OCI-LY7 (cell line): Measurements from ENCODE around the gene ZNF593OS.

ENCODE experiments used
- EZH2phosphoT487 ChIP-seq: fragments of 200-600 bp; sonication (generic); IDR thresholded peaks from 2 replicates; pipeline ENCODE4 v1.6.1; 2018; ENCODE audit warnings: low read depth, borderline replicate concordance, mild to moderate bottlenecking, mixed run types, antibody characterized with exemption, low read length, moderate library complexity, mixed read lengths
- TF ChIP-seq, protein P1 (sequence below): fragments of 200-600 bp; sonication (generic); conservative IDR thresholded peaks from 2 replicates; pipeline ENCODE4 v1.5.1; 2014; ENCODE audit warnings: mild to moderate bottlenecking, antibody characterized with exemption, low read length, moderate library complexity, mixed read lengths

DNA sequence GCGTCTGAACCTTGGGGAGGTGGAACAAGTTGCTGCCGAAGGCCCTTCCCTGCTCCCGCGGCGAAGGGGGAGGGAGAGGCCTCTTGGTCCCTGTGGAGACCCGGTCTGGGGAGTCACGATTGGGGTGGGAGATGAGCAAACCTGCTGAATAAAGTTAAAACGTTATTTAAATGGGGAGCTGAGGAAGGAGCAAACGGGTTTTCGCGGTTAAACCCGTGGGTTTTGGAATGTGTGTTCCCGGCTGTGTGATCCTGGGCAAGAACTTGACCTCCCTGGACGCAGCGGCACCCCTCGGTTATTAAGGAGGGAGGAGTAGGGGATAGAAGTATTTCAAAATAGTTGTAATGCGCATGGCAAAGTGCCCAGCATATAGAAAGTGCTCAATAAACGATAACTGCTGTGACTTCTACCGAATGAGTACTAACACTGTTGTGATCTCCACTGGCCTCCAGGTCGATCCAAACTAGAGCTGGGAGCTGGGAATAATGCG, 9.4 kb downstream of the ZNF593OS start:
- TF ChIP-seq, protein P1, sequence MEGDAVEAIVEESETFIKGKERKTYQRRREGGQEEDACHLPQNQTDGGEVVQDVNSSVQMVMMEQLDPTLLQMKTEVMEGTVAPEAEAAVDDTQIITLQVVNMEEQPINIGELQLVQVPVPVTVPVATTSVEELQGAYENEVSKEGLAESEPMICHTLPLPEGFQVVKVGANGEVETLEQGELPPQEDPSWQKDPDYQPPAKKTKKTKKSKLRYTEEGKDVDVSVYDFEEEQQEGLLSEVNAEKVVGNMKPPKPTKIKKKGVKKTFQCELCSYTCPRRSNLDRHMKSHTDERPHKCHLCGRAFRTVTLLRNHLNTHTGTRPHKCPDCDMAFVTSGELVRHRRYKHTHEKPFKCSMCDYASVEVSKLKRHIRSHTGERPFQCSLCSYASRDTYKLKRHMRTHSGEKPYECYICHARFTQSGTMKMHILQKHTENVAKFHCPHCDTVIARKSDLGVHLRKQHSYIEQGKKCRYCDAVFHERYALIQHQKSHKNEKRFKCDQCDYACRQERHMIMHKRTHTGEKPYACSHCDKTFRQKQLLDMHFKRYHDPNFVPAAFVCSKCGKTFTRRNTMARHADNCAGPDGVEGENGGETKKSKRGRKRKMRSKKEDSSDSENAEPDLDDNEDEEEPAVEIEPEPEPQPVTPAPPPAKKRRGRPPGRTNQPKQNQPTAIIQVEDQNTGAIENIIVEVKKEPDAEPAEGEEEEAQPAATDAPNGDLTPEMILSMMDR = 0 out of 2 replicates have a peak, but pooled peaks have one; percentile 20
- TF ChIP-seq EZH2phosphoT487 = no peak
